ENCODE results near the gene SALL3.

SALL3 gene

GRCh38 chr18:78976765-78977636 lies 2.6 kb upstream of the SALL3 start:
- DNase-seq (ENCODE audit: extremely low read depth, low read depth): no peak
- no peak for TF ChIP-seq CTCF (IDR thresholded peaks at IDR 0.05; ENCODE audit: low read depth, low read length)

- DNase-seq (ENCODE audit: extremely low read depth, low read depth): no peak
- no peak for TF ChIP-seq CTCF (IDR thresholded peaks at IDR 0.05; ENCODE audit: low read depth, low read length)
These were observed 1.8 kb upstream of the SALL3 start for GRCh38 chr18:78977637-78978348.

- TF ChIP-seq CTCF (IDR thresholded peaks at IDR 0.05; ENCODE audit: low read depth, low read length): no peak
- no peak for DNase-seq (ENCODE audit: extremely low read depth, low read depth)
These were observed 1.1 kb upstream of the SALL3 start for GRCh38 chr18:78978349-78979055.

GRCh38 chr18:78979056-78979729 lies 425 bp upstream of the SALL3 start:
- TF ChIP-seq CTCF (IDR thresholded peaks at IDR 0.05; ENCODE audit: low read depth, low read length): no peak
- no peak for DNase-seq (ENCODE audit: extremely low read depth, low read depth)

- no peak for TF ChIP-seq CTCF (IDR thresholded peaks at IDR 0.05; ENCODE audit: low read depth, low read length)
- DNase-seq (ENCODE audit: extremely low read depth, low read depth): no peak
These were observed 707 bp downstream of the SALL3 start for GRCh38 chr18:78980279-78980771.

- no peak for TF ChIP-seq CTCF (IDR thresholded peaks at IDR 0.05; ENCODE audit: low read depth, low read length)
- no peak for DNase-seq (ENCODE audit: extremely low read depth, low read depth)
These were observed 1.3 kb downstream of the SALL3 start for GRCh38 chr18:78980777-78981380.

Data from AG09319 (cell line).